DMS153 (cell line): ENCODE results near the gene ZNF70.

Source experiments
- DNase-seq: peaks from one replicate; lab custom pipeline; 2025; lab: John Stamatoyannopoulos, UW

The ZNF70 gene

DNA sequence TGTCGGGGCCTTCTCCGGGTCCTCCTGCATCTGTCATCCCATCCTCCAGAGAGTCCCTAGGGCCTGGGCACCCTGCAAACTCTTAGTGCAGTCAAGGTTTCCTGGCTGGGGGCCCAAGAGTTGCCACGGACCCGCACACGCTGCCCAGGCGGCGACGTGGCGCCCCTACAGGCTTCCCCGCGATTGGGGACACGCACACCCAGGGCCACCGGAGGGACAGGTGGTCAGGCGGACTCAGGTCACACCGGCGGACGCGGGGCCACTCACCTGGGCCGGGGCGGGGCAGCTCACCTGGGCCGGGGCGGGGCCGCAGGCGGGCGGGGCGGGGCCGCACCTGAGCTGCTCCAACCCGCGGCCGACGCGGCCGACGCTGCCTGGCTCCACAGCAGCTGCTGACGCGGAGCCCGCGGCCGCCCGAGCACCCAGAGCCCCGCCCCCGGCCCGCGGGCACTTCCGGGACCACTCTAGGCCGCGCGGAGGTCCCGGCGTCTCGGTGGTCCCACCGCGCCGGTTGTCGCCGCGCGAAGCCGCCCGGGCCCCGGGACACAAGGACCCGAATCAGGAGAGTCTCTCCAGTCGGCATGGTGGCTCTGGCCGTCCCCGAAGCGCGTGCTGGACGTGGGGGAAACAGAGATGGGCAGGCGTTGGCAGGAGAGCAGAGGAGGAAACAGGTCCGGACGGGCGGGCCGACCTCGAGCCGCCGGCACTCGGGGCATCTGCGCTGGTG, at the start of gene ZNF70:
Gene ZNF70 (minus strand): TSS at position 399 of the 727 bp plus-strand sequence. CDS start 5,972 bp downstream, outside the sequence.
- DNase-seq, result peak; percentile 72

DNA sequence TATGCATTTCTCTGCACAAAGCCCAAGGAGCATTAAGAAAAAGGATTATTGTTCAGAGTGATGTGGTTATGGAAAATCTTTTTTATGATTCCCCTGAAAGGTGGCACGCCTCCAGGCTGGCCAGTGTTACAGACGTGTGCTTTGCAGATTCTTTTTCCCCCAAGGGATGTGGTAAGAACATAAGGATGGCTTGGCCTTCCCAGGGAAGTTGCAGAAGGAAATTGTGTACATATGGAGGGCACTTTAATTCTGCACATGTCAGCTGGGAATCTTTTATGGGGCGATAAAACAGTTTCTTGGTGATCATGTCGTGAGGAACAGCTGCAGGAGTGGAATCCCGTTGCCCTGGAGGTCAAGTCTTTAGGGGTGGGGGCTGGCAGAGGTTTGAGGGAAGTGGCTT, 45.5 kb upstream of the ZNF70 start:
- no peak for DNase-seq

DNA sequence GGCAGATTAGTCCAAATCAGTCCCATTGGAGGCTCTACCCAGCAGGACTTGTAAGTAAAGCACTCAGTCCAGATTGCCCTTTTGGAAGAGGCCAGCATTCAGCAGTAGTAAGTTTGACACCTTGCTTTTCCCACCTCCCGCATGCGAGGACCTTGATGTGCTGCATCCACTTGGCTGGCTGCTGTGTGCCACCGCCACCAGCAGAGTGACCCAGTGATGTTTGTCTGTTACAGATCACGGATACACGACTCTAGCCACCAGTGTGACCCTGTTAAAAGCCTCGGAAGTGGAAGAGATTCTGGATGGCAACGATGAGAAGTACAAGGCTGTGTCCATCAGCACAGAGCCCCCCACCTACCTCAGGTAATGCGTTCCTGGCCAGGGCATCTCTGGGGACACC, 42.4 kb upstream of the ZNF70 start:
- DNase-seq, result no peak

DNA sequence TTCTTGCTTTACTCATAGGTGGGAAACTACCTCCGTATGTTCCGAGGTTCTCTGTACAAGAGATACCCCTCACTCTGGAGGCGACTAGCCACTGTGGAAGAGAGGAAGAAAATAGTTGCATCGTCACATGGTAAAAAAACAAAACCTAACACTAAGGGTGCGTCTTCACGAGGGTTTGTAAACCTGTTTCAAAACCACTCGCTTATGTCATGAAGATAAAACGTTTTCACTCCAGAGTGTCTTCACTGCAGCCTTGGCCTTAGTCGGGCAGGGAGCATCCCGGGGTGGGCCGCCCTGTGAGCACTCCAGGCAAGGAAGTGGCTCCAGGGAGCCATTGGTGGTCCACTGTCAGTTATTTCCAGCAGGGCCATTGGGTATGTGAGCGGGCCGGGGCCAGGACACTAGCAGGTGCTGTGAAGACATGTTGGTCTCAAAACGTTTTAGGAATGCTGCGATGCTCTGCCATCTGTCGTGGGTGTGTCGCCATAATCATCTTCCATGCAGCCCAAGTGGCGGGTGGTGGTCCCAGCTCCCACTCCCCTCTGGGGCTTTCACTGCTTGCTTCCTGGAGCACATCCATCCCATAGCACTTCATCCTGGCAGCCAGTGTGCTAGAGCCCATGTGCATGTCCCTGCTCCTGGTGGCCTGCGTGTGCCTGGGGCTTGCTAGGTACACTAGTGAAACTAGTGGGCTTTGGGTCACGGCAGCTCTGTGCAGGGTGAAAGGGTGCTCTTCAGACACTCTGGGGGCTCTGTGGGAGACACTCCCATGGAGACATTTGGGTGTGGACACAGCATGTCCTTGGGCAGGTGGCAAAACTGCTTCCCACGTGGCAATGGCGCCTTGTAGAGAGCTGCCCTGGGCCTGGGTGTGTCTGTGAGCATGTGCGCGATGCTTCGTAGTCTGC, 41.1 kb upstream of the ZNF70 start:
- no peak for DNase-seq

DNA sequence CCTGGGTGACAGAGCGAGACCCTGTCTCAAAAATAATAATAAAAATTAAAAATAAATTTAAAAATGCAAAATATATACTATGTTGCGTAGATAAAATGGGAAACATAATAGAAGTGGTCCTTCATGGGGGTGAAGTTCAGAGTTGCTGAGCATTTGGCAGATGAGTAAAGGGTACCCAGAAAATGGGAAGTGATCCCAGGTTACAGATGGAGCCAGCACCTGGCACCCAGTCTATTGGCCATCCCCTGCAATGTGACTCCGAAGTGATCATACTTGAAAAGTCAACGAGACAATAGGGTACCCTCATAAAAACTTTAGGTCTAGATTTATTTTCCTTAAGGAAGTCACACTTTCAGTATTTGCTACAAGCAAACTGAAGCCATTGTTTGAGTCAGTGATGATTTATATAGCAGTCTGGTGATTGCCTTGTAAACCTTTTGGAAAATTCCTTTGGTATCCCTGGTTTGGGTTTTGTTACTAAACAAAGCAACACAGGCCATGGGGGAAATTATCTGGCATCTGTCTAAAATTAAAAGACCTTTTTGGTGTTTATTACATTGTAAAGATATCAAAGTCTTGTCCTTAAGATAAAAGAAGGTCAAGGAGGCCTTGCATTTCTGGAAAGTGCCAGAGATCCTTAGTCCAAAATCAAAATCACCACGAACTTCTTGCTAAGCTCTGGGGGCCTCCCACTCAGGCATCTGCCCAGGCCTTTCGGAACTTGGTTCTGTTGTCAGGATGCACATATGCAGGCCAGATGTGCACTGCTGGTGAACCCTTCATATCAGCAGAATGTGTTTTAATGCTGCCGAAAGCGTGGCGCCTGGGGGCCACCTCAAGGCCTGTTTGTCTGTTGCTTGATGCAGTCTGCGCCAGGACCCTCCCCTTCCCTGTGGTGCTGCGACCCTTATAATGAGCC, 40.2 kb upstream of the ZNF70 start:
- no peak for DNase-seq

DNA sequence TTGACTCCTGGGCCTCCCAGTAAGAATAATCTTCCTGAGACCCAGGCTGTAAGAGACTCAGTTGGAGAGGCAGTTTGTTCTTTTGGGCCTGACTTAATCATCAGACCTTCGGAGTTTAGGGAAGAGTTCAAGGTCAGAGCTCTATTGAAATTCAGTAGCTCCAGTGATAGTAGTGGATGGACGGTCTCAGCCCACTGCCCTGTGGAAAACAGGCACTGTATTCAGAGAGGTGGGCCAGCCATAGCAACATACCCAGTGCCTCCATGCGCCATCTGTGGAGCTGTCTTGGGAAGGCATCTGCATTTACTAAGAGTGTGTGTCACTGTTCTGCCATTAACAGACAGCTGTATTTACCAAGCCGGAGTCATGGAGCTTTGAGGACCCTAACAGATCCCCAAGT, 38.7 kb upstream of the ZNF70 start:
- no peak for DNase-seq

DNA sequence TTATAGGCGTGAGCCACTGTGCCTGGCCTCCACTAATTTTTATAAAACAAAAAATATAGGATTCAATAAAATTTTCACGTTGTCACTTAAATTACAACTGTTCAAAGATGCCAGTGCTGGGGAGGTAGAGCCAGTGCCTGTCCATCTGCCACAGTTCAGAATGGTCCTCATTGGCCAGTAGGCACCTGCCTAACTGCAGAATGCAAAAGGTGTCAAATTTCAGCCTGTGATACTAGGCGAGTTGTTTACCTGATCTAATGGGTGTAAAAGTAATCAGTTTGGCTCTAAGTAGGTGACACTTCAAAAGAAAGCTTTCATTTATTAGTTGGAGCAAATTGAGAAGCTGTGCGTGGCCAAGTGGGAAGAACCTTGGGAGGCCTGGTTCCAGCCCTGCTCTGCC, 38.2 kb upstream of the ZNF70 start:
- peak; percentile 35 for DNase-seq

DNA sequence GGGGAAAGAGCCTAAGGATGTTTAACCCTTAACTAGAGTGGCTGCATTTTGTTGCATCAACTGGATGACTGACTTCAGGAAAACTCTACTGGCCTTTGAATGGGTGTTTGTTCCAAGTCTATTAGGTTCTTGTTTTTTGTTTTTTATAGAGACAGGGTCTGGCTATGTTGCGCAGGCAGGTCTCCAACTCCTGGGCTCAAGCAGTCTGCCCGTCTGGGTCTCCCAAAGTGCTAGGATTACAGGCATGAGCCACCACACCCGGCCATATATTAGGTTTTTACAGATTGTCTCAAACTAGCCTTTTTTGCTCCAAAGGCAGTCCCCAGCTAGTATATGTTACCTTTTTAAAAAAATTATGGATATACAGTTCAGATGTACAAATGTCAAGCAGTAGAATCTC, 37.0 kb upstream of the ZNF70 start:
- no peak for DNase-seq

DNA sequence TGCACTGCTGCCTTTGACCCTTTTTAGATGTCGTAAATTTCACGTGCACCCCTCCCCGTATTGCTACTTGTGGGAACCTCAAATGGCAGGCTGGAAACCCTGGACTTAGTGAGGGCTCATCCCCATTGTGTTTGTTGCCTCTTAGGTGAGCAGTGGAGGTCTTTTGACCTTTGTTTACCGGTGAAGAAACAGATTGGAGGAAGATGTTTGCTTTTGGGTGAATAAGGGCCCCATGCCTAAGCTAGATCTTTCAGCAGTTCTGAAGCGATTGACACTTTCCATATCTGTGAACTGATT, 36.6 kb upstream of the ZNF70 start:
- peak; percentile 45 for DNase-seq

DNA sequence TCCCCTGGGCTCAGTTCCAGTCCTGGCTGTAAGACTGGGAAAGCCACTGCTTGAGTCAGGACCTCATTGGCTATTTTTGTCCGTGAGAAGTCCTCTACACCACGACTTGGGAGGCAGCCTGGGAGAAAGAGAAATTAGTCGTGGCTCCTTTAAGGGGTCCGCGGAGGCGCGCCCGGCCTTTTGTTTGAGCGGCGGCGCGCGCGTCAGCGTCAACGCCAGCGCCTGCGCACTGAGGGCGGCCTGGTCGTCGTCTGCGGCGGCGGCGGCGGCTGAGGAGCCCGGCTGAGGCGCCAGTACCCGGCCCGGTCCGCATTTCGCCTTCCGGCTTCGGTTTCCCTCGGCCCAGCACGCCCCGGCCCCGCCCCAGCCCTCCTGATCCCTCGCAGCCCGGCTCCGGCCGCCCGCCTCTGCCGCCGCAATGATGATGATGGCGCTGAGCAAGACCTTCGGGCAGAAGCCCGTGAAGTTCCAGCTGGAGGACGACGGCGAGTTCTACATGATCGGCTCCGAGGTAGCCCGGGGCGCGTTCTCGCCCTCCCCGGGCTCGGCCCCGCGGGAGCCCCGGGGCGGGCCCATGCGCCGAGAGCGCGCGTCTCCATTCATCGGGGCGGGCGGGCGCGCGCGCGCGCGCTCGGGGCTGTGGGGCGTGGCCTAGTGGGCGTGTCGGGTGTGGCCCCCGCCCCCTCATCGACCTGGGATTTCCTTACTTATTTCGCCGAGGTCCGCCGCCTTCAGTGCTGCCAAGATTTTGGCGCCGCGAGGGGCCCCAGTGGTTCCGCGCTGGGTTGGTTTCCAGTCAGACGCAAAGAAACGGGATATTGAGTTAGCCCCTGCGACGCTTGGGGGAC, 36.1 kb upstream of the ZNF70 start, which contains the start of gene SMARCB1:
Gene SMARCB1 (plus strand): TSS at position 215 of the 848 bp plus-strand sequence. CDS start 204 bp downstream, at position 419.
- DNase-seq, result peak; percentile 72

DNA sequence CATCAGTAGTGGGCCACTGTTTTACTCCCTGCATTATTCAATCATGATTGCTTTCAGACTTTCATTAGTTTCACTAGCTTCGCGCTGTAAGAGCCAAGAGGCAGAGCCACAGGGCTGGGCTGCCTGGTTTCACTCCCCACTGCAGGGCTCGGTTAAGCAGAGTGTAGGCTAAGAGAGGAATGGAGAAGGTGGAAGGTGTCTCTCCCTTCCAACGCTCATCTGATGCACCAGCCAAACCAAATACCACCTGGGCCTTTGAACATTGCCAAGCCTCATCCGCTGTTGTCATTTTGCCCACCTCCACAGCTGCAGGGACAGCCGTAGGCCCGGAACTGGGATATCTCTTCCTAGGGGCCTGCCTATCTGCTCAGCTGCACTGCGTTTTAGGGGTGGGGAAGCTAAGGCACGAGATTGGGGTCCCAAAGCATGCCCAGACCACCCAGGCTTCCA, 35.4 kb upstream of the ZNF70 start:
- no peak for DNase-seq

DNA sequence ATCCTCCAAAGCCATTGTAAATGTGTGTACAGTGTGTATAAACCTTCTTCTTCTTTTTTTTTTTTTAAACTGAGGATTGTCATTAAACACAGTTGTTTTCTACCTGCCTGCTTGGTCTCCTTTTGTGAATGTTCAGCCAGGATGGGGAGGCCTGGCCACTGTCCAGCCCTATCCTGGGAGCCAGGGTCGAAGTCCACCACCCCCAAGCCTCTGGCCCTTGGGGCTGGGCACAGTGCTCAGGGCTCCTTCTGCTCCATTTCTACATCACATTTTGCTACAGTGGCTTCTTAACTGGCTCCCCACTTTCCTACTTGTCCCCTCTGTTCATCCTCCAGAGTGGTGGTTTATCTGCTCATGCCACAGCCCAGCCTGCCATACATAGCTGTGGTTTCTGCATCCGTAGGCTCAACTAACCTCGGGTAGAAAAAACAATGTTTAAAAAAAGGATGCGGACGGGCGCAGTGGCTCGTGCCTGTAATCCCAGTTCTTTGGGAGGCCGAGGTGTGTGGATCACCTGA, 33.4 kb upstream of the ZNF70 start:
- DNase-seq, result no peak

DNA sequence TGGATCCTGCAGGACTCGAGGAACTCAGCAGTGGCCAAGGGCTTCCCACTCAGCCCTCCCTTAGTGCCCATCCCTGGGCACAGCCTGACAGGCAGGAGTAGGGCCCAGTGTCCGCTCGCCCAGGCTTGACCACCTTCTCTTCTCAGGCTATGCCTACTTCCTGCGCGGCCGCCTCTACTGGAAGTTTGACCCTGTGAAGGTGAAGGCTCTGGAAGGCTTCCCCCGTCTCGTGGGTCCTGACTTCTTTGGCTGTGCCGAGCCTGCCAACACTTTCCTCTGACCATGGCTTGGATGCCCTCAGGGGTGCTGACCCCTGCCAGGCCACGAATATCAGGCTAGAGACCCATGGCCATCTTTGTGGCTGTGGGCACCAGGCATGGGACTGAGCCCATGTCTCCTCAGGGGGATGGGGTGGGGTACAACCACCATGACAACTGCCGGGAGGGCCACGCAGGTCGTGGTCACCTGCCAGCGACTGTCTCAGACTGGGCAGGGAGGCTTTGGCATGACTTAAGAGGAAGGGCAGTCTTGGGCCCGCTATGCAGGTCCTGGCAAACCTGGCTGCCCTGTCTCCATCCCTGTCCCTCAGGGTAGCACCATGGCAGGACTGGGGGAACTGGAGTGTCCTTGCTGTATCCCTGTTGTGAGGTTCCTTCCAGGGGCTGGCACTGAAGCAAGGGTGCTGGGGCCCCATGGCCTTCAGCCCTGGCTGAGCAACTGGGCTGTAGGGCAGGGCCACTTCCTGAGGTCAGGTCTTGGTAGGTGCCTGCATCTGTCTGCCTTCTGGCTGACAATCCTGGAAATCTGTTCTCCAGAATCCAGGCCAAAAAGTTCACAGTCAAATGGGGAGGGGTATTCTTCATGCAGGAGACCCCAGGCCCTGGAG, 32.6 kb upstream of the ZNF70 start:
- DNase-seq, result no peak

DNA sequence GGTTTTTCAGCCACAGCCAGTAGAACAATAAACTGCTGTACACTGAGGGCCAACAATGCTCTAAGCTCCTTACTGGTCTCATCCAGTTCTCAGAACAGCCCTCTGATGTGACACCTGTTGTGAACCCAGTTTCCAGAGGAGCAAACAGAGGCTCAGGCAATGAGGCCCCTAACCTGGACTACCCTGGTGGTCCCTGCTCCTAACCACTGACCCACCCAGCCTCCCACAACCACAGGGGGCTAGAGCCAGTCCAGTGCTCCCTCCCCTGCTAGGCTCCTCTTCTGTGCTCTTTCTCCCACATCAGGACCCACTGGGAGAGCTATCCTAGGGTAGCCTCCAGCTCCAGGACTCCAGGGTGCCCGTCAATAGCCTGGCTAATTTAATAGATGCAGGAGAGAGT, 31.8 kb upstream of the ZNF70 start:
- DNase-seq, result no peak

DNA sequence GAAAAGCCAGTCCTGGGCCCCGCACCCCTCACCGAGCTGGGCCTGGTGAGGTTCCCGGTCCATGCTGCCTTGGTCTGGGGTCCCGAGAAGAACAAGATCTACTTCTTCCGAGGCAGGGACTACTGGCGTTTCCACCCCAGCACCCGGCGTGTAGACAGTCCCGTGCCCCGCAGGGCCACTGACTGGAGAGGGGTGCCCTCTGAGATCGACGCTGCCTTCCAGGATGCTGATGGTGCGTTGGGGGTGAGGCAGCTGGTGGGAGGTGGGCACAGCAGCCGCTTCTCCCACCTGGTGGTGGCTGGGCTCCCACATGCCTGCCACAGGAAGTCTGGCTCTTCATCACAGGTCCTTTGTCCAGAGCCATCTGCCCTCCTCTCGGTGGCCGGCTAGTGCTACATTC, 31.3 kb upstream of the ZNF70 start:
- no peak for DNase-seq

DNA sequence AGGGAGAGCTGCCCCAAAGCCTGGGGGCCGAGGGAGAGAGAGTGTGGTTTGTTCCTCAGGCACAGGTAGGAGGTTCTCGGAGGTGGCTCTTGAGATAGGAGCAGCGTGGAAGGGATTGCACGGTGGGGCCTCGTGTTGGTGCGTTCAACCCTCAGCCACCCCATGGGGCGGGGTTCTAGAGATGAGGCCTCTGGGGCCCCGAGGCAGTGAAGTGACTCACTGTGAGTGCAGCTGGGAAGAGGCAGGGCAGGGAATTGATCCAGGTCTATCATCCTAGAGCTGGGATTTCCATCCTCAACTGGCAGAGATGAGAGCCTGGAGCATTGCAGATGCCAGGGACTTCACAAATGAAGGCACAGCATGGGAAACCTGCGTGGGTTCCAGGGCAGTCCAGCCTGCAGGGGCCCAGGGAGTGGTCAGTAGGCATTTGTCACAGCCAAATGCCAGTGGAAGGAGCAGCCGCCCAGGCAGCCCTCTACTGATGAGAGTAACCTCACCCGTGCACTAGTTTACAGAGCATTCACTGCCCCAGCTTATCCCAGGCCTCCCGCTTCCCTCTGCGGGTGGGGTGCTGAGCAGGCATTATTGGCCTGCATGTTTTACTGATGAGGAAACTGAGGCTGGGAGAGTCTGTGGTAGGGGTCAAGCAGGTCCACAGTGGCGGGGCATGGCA, 30.7 kb upstream of the ZNF70 start:
- no peak for DNase-seq

DNA sequence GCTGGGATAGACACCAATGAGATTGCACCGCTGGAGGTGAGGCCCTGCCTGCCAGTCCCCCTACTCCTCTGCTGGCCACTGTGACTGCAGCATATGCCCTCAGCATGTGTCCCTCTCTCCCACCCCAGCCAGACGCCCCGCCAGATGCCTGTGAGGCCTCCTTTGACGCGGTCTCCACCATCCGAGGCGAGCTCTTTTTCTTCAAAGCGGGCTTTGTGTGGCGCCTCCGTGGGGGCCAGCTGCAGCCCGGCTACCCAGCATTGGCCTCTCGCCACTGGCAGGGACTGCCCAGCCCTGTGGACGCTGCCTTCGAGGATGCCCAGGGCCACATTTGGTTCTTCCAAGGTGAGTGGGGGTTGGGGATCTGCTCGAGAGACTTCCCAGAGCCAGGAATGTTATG, 30.2 kb upstream of the ZNF70 start:
- no peak for DNase-seq

DNA sequence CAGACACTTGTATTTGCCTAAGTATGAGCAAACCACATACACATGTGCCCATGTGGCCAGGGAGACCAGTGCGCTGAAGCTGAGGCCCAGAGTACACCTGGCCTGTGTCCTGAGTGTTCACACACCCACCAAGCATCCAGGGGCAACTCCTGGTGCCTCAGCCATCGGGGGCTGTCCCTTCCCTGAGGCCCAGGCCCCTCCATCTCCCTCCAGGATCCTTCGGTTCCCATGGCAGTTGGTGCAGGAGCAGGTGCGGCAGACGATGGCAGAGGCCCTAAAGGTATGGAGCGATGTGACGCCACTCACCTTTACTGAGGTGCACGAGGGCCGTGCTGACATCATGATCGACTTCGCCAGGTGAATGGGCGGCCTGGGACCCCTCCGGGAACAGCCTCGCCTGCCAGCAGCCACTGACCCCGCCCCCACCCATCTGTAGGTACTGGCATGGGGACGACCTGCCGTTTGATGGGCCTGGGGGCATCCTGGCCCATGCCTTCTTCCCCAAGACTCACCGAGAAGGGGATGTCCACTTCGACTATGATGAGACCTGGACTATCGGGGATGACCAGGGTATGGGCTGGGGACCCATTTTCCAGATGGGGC, 29.3 kb upstream of the ZNF70 start:
- no peak for DNase-seq

DNA sequence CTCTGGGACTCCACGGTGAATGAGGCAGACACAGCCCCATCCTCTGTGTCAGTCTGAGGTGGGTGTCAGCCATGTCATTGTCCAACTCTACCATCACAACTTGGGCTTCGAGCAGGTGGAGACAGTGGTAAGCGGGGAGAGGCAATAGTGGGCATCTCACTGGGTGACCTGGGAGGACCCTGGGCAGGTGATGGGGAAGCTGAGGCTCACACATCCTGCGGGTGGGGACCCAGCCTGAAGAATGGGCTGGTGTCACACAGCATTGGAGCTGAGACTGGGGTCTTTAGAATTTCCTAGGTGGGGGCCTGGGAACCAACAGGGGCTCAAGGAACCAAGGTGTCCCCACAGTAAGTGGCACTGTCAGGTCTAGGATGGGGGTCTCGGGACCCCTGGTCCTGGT, 28.8 kb upstream of the ZNF70 start:
- DNase-seq, result no peak
